Measurements from ENCODE around the gene TMEM170B.
A peak's percentile ranks its signal among the peaks of the same experiment; 100 is the strongest.

Gene TMEM170B

GRCh38 chr6:11537229-11538051 is at the start of gene TMEM170B:
TMEM170B (plus strand) TSS chr6:11537749; CDS start chr6:11538278, 529 bp downstream.
- Histone ChIP-seq H3K4me2 (ENCODE audit: low read length) (peak within 1 kb of the TSS; percentile 92), H3K27me3 (ENCODE audit: control insufficient read depth, insufficient read depth, low read length) (no peaks in the 10 kb centered on the region), H3K36me3 (ENCODE audit: control insufficient read depth, insufficient read depth, low read length) (no peaks in the 10 kb centered on the region), H3K4me3 (ENCODE audit: low read depth, low read length) (peak within 1 kb of the TSS; percentile 83), H3K9ac (peak within 1 kb of the TSS; percentile 55), H3K79me2 (no peaks in the 10 kb centered on the region), H3K9me3 (ENCODE audit: control insufficient read depth, low read length) (no peaks in the 10 kb centered on the region), H3K4me1 (no peaks in the 10 kb centered on the region), H3K27ac (peak within 1 kb of the TSS; percentile 82), H2AFZ (peak within 1 kb of the TSS; percentile 95)
- TF ChIP-seq CTCF (IDR thresholded peaks at IDR 0.05): no peak

- H3K27ac ChIP-seq: no peak overlapping the region
- H3K36me3 ChIP-seq (ENCODE audit: control insufficient read depth, insufficient read depth, low read length): no peaks in the 10 kb centered on the region
- H3K4me1 ChIP-seq: peaks cover 3% of the 10 kb centered on the region
- H3K9me3 ChIP-seq (ENCODE audit: control insufficient read depth, low read length): no peaks in the 10 kb centered on the region
- H2AFZ ChIP-seq: no peak overlapping the region
- H3K4me2 ChIP-seq (ENCODE audit: low read length): no peak overlapping the region
- H3K27me3 ChIP-seq (ENCODE audit: control insufficient read depth, insufficient read depth, low read length): no peaks in the 10 kb centered on the region
- no peak for TF ChIP-seq CTCF (IDR thresholded peaks at IDR 0.05)
- H3K79me2 ChIP-seq: no peaks in the 10 kb centered on the region
- H3K4me3 ChIP-seq (ENCODE audit: low read depth, low read length): no peak overlapping the region
- no peak overlapping the region for H3K9ac ChIP-seq
These were observed 46.6 kb upstream of the TMEM170B start for GRCh38 chr6:11490996-11491395.

- no peak overlapping the region for H3K4me3 ChIP-seq (ENCODE audit: low read depth, low read length)
- H3K36me3 ChIP-seq (ENCODE audit: control insufficient read depth, insufficient read depth, low read length): no peaks in the 10 kb centered on the region
- no peak overlapping the region for H3K4me2 ChIP-seq (ENCODE audit: low read length)
- no peaks in the 10 kb centered on the region for H3K9me3 ChIP-seq (ENCODE audit: control insufficient read depth, low read length)
- no peak for TF ChIP-seq CTCF (IDR thresholded peaks at IDR 0.05)
- no peak overlapping the region for H3K27ac ChIP-seq
- H3K79me2 ChIP-seq: no peaks in the 10 kb centered on the region
- no peaks in the 10 kb centered on the region for H3K27me3 ChIP-seq (ENCODE audit: control insufficient read depth, insufficient read depth, low read length)
- no peak overlapping the region for H3K9ac ChIP-seq
- peaks cover 8% of the 10 kb centered on the region for H3K4me1 ChIP-seq
- H2AFZ ChIP-seq: no peak overlapping the region
These were observed 45.7 kb upstream of the TMEM170B start for GRCh38 chr6:11491596-11492463.

- no peak overlapping the region for H2AFZ ChIP-seq
- H3K4me1 ChIP-seq: peaks cover 8% of the 10 kb centered on the region
- no peak for TF ChIP-seq CTCF (IDR thresholded peaks at IDR 0.05)
- no peak overlapping the region for H3K27ac ChIP-seq
- H3K4me3 ChIP-seq (ENCODE audit: low read depth, low read length): no peak overlapping the region
- no peaks in the 10 kb centered on the region for H3K27me3 ChIP-seq (ENCODE audit: control insufficient read depth, insufficient read depth, low read length)
- H3K9ac ChIP-seq: no peak overlapping the region
- no peak overlapping the region for H3K4me2 ChIP-seq (ENCODE audit: low read length)
- H3K36me3 ChIP-seq (ENCODE audit: control insufficient read depth, insufficient read depth, low read length): no peaks in the 10 kb centered on the region
- H3K9me3 ChIP-seq (ENCODE audit: control insufficient read depth, low read length): no peaks in the 10 kb centered on the region
- no peaks in the 10 kb centered on the region for H3K79me2 ChIP-seq
These were observed 44.9 kb upstream of the TMEM170B start for GRCh38 chr6:11492464-11493290.
